Endothelial cell of umbilical vein (primary cell): ENCODE data around the gene CCT4. TPM values are rescaled to one million over a fixed set of nuclear protein-coding genes. Genes with fewer than 3 reads are reported as not detected.
"Not testable (repeated sequence)": the region's sequence is repeated elsewhere in the genome, so short reads cannot be mapped to it uniquely, and the experiment has no call there.

ENCODE experiments used
- BruUV-seq: library from RNA; stranded (reverse); fragments of 400-500 nt; replicated peaks from 2 replicates; lab custom pipeline; 2021; lab: Mats Ljungman, UMichigan
- CTCF ChIA-PET: fragments of 300-600, 350-600 bp; sonication (Branson Sonifier 250); formaldehyde crosslinking; loops from one replicate; lab custom pipeline; 2021; ENCODE audit warnings: antibody characterized with exemption, inconsistent platforms; lab: Charles Lee
- POLR2A ChIA-PET: fragments of 300-600, 350-600 bp; sonication (Branson Sonifier 250); formaldehyde crosslinking; loops from one replicate; lab custom pipeline; 2021; ENCODE audit warnings: antibody characterized with exemption, inconsistent platforms; lab: Charles Lee
- DNase-seq: peaks from one replicate; pipeline ENCODE4 v3.0.0-alpha.2; 2011; ENCODE audit warnings: low read depth, low spot score
- FAIRE-seq: peaks from 2 replicates; lab custom pipeline; 2011; peaks lifted over from hg19 to GRCh38; lab: Jason Lieb, UNC
- H2AFZ ChIP-seq: 2 replicates; pipeline ENCODE4 v1.6.0; 2012; ENCODE audit warnings: low read depth, low read length, control low read depth, inconsistent platforms
- H3K27ac ChIP-seq: 2 replicates; pipeline ENCODE4 v1.5.1; 2011; ENCODE audit warnings: low read depth, mild to moderate bottlenecking, control low read depth, low read length, moderate library complexity; ENCODE audit not compliant: insufficient read depth
- H3K27me3 ChIP-seq, 2 experiments: 2 replicates each; pipeline versions ENCODE4 v1.6.0 to v1.6.1; 2011; ENCODE audit warnings: low read length in 2 of 2, mixed read lengths in 1 of 2; ENCODE audit not compliant: control insufficient read depth in 2 of 2, insufficient read depth in 2 of 2
- H3K36me3 ChIP-seq, 2 experiments: 2 replicates in 1 of 2; 3 replicates in 1 of 2; pipeline ENCODE4 v1.5.1; 2011; ENCODE audit warnings: low read length in 2 of 2, mild to moderate bottlenecking in 1 of 2, moderate library complexity in 1 of 2; ENCODE audit not compliant: control insufficient read depth in 2 of 2, insufficient read depth in 2 of 2; ENCODE audit errors: extremely low read depth in 1 of 2
- H3K4me1 ChIP-seq: 3 replicates; pipeline ENCODE4 v1.5.1; 2011; ENCODE audit warnings: mild to moderate bottlenecking, low read length; ENCODE audit not compliant: control insufficient read depth, insufficient read depth; ENCODE audit errors: extremely low read depth
- H3K4me2 ChIP-seq: 2 replicates; pipeline ENCODE4 v1.6.1; 2011; ENCODE audit warnings: low read length, control low read depth, mixed read lengths; ENCODE audit not compliant: insufficient read depth
- H3K4me3 ChIP-seq, 3 experiments: fragments of 200-600 bp in 1 of 3; sonication (generic), shearing (Covaris generic) in 1 of 3; replicated peaks in 1 of 3; 2 replicates each; pipeline ENCODE4 v1.5.1; 2011 to 2016; ENCODE audit warnings: control low read depth in 3 of 3, low read length in 3 of 3, mild to moderate bottlenecking in 2 of 3, inconsistent platforms in 1 of 3, low read depth in 1 of 3, moderate library complexity in 1 of 3; ENCODE audit not compliant: insufficient read depth in 1 of 3
- H3K79me2 ChIP-seq: 2 replicates; pipeline ENCODE4 v1.6.0; 2012; ENCODE audit warnings: low read length, inconsistent platforms; ENCODE audit not compliant: control insufficient read depth, insufficient read depth
- H3K9ac ChIP-seq: replicated peaks from 2 replicates; pipeline ENCODE3; 2011; ENCODE audit warnings: low read length, control low read depth; ENCODE audit not compliant: insufficient read depth; ENCODE audit errors: extremely low read depth
- H3K9me1 ChIP-seq: replicated peaks from 3 replicates; pipeline ENCODE4 v1.6.0; 2011; ENCODE audit warnings: mild to moderate bottlenecking, low read length; ENCODE audit not compliant: control insufficient read depth, insufficient read depth; ENCODE audit errors: extremely low read depth
- H3K9me3 ChIP-seq: replicated peaks from 2 replicates; pipeline ENCODE4 v1.5.1; 2012; ENCODE audit warnings: low read length, inconsistent platforms; ENCODE audit not compliant: control insufficient read depth, insufficient read depth
- H4K20me1 ChIP-seq: replicated peaks from 2 replicates; pipeline ENCODE3; 2011; ENCODE audit warnings: mild to moderate bottlenecking, low read length; ENCODE audit not compliant: control insufficient read depth, insufficient read depth; ENCODE audit errors: extremely low read depth
- CTCF ChIP-seq, 2 donors: IDR thresholded peaks; 1 replicate in 1 of 2; 2 replicates in 1 of 2; pipeline ENCODE4 v1.5.1; 2011; ENCODE audit warnings: low read length in 2 of 2, mild to moderate bottlenecking in 2 of 2, moderate library complexity in 2 of 2, control low read depth in 1 of 2, inconsistent platforms in 1 of 2, low read depth in 1 of 2; ENCODE audit not compliant: insufficient read depth in 1 of 2; ENCODE audit errors: extremely low read depth in 1 of 2
- EZH2 ChIP-seq: IDR thresholded peaks from 2 replicates; pipeline ENCODE4 v1.6.1; 2012; ENCODE audit warnings: borderline replicate concordance, low read depth, mild to moderate bottlenecking, moderate library complexity, low read length, inconsistent platforms; ENCODE audit not compliant: severe bottlenecking
- POLR2A ChIP-seq: IDR thresholded peaks from 2 replicates; pipeline ENCODE4 v1.6.1; 2012; ENCODE audit warnings: low read depth, mild to moderate bottlenecking, control low read depth, low read length
- dilution Hi-C: fragments of 300-500 bp; cut with MboI; formaldehyde crosslinking; loops from one replicate; pipeline ENCODE4 v1.15.0; 2019; ENCODE audit warnings: low sequenced_read_pairs; ENCODE audit not compliant: extremely low pct_ligation_motif_present
- intact Hi-C: fragments of 100-400 bp; cut with micrococcal nuclease; formaldehyde crosslinking; loops from one replicate; pipeline ENCODE4 v1.10.0; 2022
- polyA plus RNA-seq, 4 experiments: library from polyadenylated mRNA; depleted of rRNA in 3 of 4; stranded (reverse) in 3 of 4; unstranded in 1 of 4; fragments of >200 nt; gene quantifications; 2 replicates each; pipeline versions ENCODE4 v1.2.1 to v1.2.3, GENCODE V29; 2011 to 2012; ENCODE audit warnings: missing spikeins in 1 of 4
- total RNA-seq: library from RNA; stranded (reverse); gene quantifications from 2 replicates; pipeline ENCODE4 v1.2.3, GENCODE V29; 2021

The CCT4 gene
- total and polyA plus RNA-seq, 2 donors (not counting 3 experiments of a cell fraction or from before 2014, with no cell fraction given), result 78.5 to 220 TPM

DNA sequence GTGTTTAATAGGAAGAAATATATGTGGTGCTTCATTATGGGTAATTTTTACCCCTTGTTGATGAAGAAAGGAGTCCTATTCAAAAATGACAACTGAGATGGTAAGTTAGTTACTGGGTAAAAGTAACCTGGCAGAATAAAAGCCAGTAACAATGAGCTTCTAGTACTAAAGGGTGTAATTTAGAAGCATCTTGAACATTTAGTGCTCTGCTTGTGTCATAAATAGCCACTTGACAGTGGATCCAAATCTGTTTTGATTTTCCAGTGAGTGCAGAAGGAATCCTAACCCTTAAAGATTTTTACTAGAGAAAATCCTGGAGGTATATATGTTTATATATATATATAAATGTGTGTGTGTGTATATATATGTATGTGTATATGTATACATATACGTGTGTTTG, 32.1 kb upstream of the CCT4 start:
- ChIA-PET CTCF (interaction anchor here (1.5 kb wide), 1 partner anchor 491 kb away, joined by 3 read pairs; no protein-coding TSS in a partner anchor), POLR2A (no interaction called here)
- Histone ChIP-seq H3K4me3 (no peak overlapping the region), H3K9ac (no peak overlapping the region), H3K4me2 (no peak overlapping the region), H3K79me2 (no peaks in the 10 kb centered on the region), H4K20me1 (no peaks in the 10 kb centered on the region), H3K27ac (no peak overlapping the region), H3K4me1 (no peaks in the 10 kb centered on the region), H3K9me1 (no peaks in the 10 kb centered on the region), H3K9me3 (no peaks in the 10 kb centered on the region), H3K36me3 (peaks cover 0 to 2% of the 10 kb centered on the region in 2 experiments), H3K27me3 (no peaks in the 10 kb centered on the region), H2AFZ (no peak overlapping the region)
- dilution Hi-C loops (no loop called here), intact Hi-C loops (no loop called here)
- BruUV-seq, result no TSS peak
- no peak for TF ChIP-seq POLR2A
- no peak for TF ChIP-seq EZH2
- TF ChIP-seq CTCF (IDR thresholded peaks at IDR 0.05; ENCODE audit: extremely low read depth in 1 of 2, insufficient read depth in 1 of 2, low read depth in 1 of 2, low read length in 2 of 2), result no peak
- FAIRE-seq, result no peak
- no peak for DNase-seq

- H3K9ac ChIP-seq, dilution Hi-C loops, H3K9me3 ChIP-seq, H4K20me1 ChIP-seq, H3K79me2 ChIP-seq, H3K27ac ChIP-seq, BruUV-seq, H3K4me3 ChIP-seq, H3K9me1 ChIP-seq, DNase-seq, FAIRE-seq, H2AFZ ChIP-seq, H3K4me1 ChIP-seq, H3K4me2 ChIP-seq, POLR2A ChIA-PET, H3K36me3 ChIP-seq, H3K27me3 ChIP-seq: not testable (repeated sequence)
- CTCF ChIA-PET, result interaction anchor here (0.6 kb wide), 1 partner anchor 79 kb away, joined by 3 read pairs; no protein-coding TSS in a partner anchor
- intact Hi-C loops, result loop anchor here (10.0 kb wide), 1 partner anchor 390 kb away; no protein-coding TSS in a partner anchor
These were observed 26.3 kb upstream of the CCT4 start for GRCh38 chr2:61914794-61915193.
